Measurements from ENCODE around the gene PCBD2.

GRCh38 chr5:134965271-134965825 is 60.4 kb downstream of the PCBD2 start:
- TF ChIP-seq EZH2 (IDR thresholded peaks at IDR 0.05) (no peak), POLR2A (IDR thresholded peaks at IDR 0.05; ENCODE audit: borderline replicate concordance, extremely low read depth, insufficient read depth, insufficient read length) (no peak), SP1 (IDR thresholded peaks at IDR 0.05; ENCODE audit: low read depth) (no peak)
- TF ChIP-seq, protein P1, sequence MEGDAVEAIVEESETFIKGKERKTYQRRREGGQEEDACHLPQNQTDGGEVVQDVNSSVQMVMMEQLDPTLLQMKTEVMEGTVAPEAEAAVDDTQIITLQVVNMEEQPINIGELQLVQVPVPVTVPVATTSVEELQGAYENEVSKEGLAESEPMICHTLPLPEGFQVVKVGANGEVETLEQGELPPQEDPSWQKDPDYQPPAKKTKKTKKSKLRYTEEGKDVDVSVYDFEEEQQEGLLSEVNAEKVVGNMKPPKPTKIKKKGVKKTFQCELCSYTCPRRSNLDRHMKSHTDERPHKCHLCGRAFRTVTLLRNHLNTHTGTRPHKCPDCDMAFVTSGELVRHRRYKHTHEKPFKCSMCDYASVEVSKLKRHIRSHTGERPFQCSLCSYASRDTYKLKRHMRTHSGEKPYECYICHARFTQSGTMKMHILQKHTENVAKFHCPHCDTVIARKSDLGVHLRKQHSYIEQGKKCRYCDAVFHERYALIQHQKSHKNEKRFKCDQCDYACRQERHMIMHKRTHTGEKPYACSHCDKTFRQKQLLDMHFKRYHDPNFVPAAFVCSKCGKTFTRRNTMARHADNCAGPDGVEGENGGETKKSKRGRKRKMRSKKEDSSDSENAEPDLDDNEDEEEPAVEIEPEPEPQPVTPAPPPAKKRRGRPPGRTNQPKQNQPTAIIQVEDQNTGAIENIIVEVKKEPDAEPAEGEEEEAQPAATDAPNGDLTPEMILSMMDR (IDR thresholded peaks at IDR 0.05 in 2 of 3, conservative IDR thresholded peaks at IDR 0.05 in 1 of 3; ENCODE audit: borderline replicate concordance in 1 of 3, insufficient read depth in 1 of 3, low read depth in 2 of 3, low read length in 2 of 3): no peak

Measured in HCT116 (cell line).